GM12874 (cell line): ENCODE measurements around the gene CCL25.

Experiments
- TF ChIP-seq, protein P1 (sequence below): IDR thresholded peaks from 2 replicates; pipeline ENCODE4 v1.5.1; 2011; ENCODE audit warnings: low read depth, mild to moderate bottlenecking, control low read depth, low read length, moderate library complexity; ENCODE audit not compliant: insufficient read depth

CCL25 gene

DNA sequence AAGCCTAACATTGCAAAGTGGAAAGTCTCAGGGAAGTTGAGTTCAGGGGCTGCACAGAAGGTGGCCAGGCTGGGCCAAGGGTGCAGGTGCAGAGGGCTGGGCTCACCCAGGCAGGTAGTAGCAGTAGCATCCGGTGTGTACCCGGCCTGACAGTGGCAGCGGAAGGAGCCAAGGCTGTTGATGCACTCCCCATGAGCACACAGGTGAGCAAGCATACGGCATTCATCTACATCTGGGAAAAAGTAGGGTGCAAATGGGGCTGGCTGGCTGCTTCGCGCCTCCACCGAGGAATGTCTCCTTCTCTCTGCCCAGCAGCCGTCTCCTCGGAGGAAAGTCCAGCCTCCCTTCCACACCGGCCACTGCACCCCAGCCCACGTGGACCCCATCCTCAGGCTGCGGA lies 30.6 kb downstream of the CCL25 start:
- TF ChIP-seq, protein P1, sequence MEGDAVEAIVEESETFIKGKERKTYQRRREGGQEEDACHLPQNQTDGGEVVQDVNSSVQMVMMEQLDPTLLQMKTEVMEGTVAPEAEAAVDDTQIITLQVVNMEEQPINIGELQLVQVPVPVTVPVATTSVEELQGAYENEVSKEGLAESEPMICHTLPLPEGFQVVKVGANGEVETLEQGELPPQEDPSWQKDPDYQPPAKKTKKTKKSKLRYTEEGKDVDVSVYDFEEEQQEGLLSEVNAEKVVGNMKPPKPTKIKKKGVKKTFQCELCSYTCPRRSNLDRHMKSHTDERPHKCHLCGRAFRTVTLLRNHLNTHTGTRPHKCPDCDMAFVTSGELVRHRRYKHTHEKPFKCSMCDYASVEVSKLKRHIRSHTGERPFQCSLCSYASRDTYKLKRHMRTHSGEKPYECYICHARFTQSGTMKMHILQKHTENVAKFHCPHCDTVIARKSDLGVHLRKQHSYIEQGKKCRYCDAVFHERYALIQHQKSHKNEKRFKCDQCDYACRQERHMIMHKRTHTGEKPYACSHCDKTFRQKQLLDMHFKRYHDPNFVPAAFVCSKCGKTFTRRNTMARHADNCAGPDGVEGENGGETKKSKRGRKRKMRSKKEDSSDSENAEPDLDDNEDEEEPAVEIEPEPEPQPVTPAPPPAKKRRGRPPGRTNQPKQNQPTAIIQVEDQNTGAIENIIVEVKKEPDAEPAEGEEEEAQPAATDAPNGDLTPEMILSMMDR = no peak

DNA sequence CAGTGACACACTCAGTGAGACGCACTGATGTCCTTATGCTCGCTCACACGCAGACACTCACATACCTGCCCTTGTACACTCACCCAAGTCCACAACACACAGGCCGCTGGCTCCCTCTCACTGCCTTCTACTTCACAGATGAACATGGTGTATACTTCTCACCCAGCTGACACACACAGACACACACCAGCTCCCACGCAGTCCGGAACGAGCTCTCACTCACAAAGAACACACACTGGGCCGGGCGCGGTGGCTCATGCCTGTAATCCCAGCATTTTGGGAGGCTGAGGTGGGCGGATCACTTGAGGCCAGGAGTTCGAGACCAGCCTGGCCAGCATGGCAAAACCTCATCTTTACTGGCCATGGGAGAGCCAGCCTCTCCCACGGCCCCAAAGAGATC lies 31.6 kb downstream of the CCL25 start:
- TF ChIP-seq, protein P1 = no peak

DNA sequence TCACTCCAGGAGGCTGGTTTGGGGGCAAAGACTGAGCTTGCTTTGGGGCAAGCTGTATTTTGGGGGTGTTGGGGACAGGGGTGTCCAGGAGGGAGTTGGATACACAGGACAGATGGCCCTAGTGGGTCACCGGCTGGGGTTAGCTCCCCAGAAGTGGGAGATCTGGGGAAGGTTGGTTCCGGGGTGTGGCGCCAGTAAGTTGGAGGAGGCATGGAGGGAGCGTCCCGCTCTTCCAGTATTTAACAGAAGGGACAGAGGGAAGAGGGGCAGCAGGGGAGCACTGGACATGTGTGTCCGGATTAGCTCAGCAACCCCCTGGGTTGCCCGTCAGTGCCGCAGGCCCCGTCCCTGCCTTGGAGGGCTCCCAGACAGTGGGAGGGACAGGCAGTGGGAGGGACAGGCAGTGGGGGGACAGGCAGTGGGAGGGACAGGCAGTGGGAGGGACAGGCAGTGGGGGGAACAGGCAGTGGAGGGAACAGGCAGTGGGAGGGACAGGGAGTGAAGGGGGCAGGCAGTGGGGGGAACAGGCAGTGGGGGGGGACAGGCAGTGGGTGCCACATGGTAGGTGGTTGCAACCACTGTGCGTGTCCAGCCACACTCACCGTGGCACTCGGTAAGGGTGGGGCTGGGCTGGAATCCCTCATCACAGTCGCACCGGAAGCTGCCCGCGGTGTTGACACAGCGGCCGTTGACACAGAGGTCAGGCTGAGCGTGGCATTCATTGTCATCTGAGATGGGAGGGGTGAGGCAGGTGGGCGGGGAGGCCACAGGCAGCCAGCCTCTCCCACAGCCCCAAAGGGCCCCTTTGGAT lies 33.2 kb downstream of the CCL25 start:
- TF ChIP-seq, protein P1 = no peak

DNA sequence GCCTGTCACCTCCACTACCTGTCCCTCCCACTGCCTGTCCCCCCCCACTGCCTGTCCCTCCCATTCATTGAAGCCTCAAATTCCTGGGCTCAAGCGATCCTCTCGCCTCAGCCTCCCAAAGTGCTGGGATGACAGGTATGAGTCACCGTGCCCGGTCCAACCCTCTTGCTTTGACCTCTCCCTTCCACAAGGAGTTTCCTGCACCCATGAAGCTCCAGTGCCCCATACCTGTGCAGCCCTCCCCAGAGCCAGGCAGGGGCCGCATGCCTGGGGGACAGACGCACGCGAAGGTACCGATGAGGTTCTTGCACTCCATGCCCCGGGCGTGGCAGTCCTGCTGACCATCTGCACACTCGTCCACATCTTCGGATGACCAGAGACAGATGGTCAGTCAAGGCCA lies 34.3 kb downstream of the CCL25 start:
- TF ChIP-seq, protein P1 = no peak

DNA sequence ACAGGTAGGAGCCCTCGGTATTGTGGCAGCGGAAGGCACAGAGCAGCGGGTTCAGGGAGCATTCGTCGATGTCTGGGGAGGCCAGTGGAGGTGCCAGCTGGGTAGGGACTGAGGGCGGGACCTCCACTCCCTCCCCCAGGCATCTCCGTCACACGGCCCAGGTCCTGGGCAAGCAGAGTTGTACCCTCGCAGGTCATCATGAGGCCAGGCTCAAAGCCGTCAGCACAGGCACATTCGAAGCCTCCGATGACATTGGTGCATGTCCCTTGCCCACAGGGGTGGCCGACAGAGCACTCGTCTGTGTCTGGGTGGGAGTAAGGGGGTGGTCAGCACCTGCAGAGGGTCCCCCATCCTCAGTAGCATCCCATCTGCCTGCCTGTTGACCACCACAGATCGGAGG lies 35.3 kb downstream of the CCL25 start:
- TF ChIP-seq, protein P1 = no peak

DNA sequence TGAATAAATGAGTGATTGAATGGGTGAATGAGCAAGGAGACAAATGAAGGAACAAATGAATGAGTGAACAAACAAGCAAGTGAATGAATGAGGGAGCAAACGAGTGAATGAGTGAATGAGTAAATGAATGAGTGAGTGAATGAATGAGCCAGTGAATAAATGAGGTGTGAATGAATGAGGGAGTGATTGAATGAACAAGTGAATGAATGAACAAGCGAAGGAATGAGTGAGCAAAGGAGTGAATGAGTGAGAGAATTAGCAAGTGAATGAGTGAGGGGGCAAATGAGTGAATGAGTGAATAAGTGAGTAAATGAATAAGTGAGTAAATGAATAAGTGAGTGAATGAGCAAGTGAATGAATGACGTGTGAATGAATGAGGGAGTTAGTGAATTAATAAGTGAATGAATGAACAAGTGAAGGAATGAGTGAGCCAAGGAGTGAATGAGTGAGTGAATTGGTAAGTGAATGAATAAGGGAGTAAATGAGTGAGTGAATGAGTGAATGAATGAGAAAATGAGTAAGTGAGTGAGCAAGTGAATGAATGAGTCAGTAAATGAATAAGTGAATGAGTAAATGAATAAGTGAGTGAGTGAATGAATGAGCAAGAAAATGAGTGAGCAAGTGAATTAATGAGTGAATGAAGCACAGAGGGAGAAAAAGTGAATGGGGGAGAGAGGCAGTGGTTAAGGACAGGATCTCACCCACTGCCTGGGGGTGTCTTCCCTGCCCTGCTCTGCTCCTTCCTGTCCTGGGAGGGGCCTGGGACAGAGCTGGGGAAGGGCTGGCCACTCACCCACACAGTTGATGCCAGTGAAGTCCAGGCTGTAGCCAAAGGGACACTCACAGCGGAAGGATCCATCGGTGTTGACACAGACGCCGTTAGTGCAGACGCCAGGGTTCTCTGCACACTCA lies 36.4 kb downstream of the CCL25 start:
- TF ChIP-seq, protein P1 = no peak
